HuH-7 (cell line): Measurements from ENCODE around the gene TBC1D10B.
"Not testable (repeated sequence)": the region's sequence is repeated elsewhere in the genome, so short reads cannot be mapped to it uniquely, and the experiment has no call there.

Source experiments
- DNase-seq: peaks from one replicate; pipeline ENCODE4 v3.0.0; 2011; ENCODE audit warnings: low spot score

The TBC1D10B gene

GRCh38 chr16:30397056-30397455 is 26.8 kb upstream of the TBC1D10B start:
- DNase-seq, result no peak

GRCh38 chr16:30396627-30397026 is 26.3 kb upstream of the TBC1D10B start:
- not testable (repeated sequence) for DNase-seq

- DNase-seq, result no peak
Observed at GRCh38 chr16:30395992-30396585, 25.8 kb upstream of the TBC1D10B start.

GRCh38 chr16:30395155-30395991 is 25.1 kb upstream of the TBC1D10B start, which contains the start of gene ZNF48:
Gene ZNF48, plus strand, starts transcription at chr16:30395420. Its CDS starts 375 bp downstream, at chr16:30395795.
- DNase-seq, result peak; percentile 76

GRCh38 chr16:30394592-30395154 is 24.4 kb upstream of the TBC1D10B start:
- no peak for DNase-seq

- no peak for DNase-seq
Observed at GRCh38 chr16:30383521-30383920, 13.2 kb upstream of the TBC1D10B start.

- DNase-seq, result no peak
Observed at GRCh38 chr16:30382111-30382881, 12.0 kb upstream of the TBC1D10B start, which contains the start of gene SEPTIN1. Gene SEPTIN1, minus strand, starts transcription at chr16:30382561. Its CDS starts 19 bp downstream, at chr16:30382542.

GRCh38 chr16:30381291-30382041 is 11.2 kb upstream of the TBC1D10B start:
- DNase-seq, result no peak

GRCh38 chr16:30380803-30381208 is 10.5 kb upstream of the TBC1D10B start:
- no peak for DNase-seq

GRCh38 chr16:30380072-30380802 is 9.9 kb upstream of the TBC1D10B start:
- no peak for DNase-seq

- DNase-seq, result no peak
Observed at GRCh38 chr16:30379158-30379783, 9.0 kb upstream of the TBC1D10B start.

- peak; percentile 86 for DNase-seq
Observed at GRCh38 chr16:30378236-30379157, 8.2 kb upstream of the TBC1D10B start.

GRCh38 chr16:30377812-30378235 is 7.5 kb upstream of the TBC1D10B start:
- no peak for DNase-seq

- DNase-seq, result no peak
Observed at GRCh38 chr16:30377050-30377811, 6.9 kb upstream of the TBC1D10B start.

GRCh38 chr16:30376461-30376902 is 6.2 kb upstream of the TBC1D10B start:
- DNase-seq, result no peak

GRCh38 chr16:30375864-30376263 is 5.6 kb upstream of the TBC1D10B start:
- no peak for DNase-seq

- no peak for DNase-seq
Observed at GRCh38 chr16:30374538-30374937, 4.2 kb upstream of the TBC1D10B start, which contains the start of gene MYL11. Gene MYL11, plus strand, starts transcription at chr16:30374802. Its CDS starts 56 bp downstream, at chr16:30374858.

GRCh38 chr16:30372725-30373124 is 2.4 kb upstream of the TBC1D10B start:
- no peak for DNase-seq
